ENCODE measurements around the gene FGD5.

The FGD5 gene

DNA sequence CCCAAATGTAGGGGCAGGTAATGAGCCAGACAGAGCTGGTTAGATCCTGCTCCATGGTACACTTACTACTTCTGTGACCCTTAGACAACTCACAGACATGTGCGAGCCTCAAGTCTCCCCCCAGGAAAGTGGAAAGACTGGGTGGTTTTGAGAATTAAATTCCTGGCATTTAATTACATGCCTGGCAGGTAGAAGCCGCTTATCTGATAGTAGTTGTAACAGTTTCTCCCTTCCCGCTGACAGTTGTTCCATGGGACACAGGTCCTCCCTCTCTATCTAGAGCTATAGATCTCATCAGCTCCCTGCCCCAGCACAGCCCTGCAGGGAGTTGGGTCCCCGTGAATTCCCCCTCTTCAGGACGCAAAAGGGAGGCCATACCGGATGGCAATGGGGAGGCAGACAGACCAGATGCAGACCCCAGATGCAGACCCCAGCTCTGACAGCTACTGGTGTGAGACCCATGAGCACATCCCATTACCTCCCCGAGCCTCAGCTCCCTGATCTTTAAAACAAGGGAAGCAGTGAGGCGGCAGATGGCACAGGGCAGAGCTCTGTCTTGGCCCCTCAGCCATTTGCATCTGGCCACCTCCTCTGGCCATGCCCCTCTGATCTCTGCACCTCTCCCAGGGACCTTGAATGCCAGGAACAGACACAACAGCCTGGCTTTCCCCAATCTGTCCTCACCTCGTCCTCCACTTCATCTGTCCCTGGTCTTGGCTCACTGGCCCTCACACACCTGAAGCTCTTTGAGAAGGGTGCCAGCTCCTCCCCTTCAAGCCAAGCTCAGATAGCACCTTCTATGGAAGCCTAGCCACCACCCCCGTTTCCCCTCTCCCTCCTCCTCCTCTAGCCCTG lies 94.5 kb downstream of the FGD5 start:
- no peak for DNase-seq
- intact Hi-C loops (cut with DNase I): no loop called here

DNA sequence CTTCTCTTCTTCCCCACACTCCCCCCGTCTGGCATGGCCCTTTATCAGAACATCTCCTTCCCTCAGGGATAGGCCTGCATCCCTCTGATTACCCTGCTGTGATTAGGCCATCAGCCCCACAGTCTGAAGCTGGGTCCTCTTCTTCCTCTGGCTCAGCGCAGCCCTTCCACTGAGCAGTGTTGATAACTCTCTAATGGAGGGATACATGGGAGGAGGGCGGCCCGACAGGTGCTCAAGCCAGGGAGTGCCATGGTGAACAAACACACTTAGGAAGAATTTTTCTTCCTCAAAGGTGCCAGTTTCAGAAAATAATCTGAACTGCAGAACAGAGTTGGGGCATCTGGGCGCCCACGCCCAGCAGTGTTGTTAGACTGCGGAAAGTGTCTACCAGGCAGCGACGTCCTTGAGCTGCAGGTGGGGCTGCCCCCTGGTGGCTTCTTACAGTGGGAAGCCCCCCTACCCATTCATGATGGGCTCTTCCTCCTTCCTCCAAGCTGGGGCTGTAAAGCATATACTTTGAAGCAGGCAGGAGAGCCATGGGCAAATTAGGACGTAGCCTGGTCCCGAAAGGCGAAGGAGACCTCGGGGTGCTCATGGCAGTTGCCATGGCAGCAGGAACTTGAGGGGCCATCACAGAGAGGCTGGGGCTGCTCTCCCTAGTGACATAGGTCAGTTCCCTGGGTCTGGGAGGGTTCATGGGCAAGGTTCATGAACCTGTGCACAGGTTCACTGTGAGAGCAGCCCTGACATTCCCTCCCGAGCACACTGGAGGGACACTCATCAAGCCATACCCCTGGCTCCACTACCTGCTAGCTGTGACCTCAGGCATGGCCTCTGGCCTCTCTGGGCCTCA lies 95.4 kb downstream of the FGD5 start:
- DNase-seq: no peak
- intact Hi-C loops (cut with DNase I): no loop called here

DNA sequence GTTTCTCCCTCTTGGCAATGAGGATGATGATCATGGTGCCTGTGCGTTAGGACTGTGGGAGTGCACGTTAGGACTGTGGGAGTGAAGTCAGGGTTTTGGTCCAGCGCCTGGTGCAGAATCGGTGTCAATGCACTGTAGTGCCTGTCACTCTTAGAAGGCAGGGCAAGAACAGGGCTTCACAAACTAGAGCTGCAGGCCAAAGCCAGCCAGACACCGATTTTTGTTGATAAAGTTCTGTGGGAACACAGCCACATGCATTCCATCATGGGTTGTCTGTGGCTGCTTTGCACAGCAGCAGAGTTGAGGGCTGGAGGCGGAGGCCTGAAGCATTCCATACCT lies 96.0 kb downstream of the FGD5 start:
- intact Hi-C loops (cut with DNase I): no loop called here
- DNase-seq: no peak

DNA sequence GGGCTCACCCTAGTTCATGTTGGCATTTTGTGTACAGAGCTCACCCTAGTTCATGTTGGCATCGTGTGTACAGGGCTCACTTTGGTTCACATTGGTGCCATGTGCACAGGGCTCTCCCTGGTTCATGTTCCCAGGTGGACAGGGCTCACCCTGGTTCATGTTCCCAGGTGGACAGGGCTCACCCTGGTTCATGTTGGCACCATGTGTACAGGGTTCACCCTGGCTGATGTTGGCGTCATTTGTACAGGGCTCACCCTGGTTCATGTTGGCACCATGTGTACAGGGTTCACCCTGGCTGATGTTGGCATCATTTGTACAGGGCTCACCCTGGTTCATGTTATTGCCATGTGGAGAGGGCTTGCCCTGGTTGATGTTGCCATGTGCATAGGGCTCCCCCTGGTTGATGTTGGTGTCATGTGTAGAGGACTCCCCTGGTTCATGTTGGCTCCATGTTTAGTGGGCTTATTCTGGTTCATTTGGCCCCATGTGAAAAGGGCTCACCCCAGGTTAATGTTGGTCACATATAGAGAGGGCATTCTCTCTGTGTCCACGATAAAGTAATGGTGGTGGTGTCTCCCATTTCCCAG lies 97.0 kb downstream of the FGD5 start:
- DNase-seq: peak in 1 of 42 donors; percentile 25

DNA sequence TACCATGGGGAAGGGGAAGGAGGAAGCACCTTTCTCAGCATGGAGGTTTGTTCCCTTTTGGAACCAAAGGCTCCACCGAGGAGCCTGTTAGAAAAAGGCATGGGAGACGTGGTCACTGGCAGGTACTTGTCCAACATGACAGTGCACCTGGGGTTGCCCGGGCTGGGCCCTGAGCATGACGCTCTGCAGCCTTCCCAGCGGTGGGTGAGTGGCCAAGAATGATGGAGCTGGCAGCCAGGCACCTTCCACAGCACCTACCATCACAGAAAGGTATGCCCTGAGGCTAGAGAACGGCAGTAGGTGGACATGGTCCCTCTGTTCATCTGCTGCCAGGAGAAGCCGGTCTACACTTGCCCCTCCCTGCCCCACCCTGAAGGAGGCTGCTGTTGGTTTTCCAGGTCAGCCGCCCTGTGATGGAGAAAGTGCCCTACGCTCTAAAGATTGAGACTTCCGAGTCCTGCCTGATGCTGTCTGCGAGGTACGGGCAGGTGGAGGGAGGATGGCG lies 99.6 kb downstream of the FGD5 start:
- DNase-seq: no peak
- intact Hi-C loops (cut with DNase I): no loop called here

More for the DNA sequence above, 97.0 kb downstream of the FGD5 start:
- intact Hi-C loops (cut with DNase I): no loop called here

DNA sequence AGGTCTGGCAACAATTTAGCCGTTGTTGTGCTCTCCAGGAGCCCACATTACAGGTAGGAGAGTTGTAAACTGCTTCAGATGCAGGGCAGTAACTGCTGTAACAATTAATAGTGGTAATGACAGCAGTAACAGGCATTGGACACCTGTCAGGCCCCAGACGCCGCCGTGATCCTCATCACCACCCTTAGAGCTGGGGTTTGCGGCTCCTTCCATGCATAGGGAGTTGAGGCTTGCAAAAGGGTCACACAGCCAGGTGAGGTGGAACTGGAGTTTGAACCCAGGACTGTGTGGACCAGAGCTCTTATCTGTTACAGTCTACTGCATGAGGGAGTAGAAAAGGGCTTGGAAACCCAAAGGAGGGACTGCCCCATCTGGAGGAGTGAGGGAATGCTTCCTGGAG lies 101.8 kb downstream of the FGD5 start:
- intact Hi-C loops (cut with DNase I): loop anchor here (5.0 kb wide), 1 partner anchor 248 kb away; no protein-coding TSS in a partner anchor

DNA sequence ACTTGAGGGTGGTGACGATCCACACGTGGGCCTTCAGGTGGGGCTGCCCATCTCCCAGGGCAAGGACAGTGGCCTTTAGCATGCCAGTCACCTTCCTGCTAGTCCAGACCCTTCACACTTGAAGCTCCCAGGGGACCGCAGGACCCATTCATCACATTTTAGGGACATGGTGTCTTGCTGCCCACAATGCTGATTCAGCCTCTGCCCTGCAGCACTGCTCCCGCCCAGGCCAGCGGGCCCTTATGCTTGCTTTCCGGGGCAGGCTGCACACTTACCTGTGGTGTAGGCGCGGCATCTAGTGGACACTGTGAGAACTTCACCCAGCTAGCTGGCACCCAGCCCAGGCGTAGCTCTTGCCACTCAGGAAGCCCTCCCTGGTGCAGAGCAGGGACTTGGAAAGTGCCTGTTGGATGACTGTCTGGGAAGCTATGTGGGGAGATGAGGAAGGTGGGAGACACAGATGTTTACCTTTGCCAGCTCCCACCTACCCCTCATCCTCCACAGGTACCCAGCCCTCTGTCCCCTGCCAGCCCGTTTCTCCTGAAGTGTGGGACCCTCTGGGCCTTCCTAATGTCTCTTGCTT lies 102.4 kb downstream of the FGD5 start:
- peak; percentile 73 to 93 (median 86) for DNase-seq
- intact Hi-C loops (cut with DNase I): loop anchor here (5.0 kb wide), 1 partner anchor 249 kb away; no protein-coding TSS in a partner anchor

More for the DNA sequence above, 101.8 kb downstream of the FGD5 start:
- DNase-seq: no peak

DNA sequence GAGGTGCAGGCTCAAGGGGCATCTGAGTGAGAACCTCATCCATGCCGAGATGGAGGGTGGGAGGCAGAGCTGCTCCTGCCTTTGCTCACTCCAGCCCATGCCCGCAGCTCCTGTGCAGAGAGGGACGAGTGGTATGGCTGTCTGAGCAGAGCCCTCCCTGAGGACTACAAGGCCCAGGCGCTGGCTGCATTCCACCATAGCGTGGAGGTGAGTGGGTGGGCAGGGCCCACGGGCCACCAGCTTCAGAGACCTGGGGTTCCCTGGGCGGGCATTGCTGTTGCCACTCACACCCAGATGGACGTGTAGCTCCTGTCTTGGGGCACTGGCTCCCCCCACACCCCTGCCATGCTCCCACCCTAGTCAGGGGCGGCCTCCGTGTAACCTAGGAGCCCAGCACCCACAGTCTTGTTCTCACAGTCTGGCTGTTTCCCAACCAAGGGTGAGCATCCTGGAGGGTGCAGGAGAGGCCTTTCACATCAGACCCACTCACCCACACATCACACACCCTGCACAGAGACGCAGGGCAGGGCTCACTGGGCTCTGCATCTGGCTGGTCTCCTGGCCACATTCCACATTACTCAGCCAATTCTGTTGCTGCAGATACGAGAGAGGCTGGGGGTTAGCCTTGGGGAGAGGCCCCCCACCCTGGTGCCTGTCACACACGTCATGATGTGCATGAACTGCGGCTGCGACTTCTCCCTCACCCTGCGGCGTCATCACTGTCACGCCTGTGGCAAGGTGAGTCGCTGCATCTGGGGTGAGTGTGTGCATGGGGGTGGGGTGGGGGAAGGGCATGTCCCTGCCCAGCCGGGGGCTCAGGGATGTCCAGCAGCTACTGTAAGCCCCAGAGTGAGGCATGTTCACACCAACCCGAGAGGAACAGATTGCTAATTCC lies 103.3 kb downstream of the FGD5 start:
- intact Hi-C loops (cut with DNase I): loop anchor here (5.0 kb wide), 1 partner anchor 250 kb away; no protein-coding TSS in a partner anchor
- DNase-seq: no peak

DNA sequence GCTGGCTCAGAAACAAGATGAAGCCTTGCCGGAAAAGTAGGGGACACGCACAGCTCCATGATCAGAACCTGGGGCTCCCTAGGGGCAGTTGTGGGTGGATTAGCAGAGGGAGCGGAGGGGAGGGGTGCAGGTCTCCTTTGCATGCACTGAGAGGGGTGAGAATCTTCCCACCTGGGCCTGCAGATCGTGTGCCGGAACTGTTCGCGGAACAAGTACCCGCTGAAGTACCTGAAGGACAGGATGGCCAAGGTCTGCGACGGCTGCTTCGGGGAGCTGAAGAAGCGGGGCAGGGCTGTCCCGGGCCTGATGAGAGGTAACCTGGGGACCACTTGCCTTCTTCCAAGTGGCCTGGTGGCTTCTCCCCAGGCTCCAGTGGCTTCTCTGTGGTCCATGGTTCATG lies 104.1 kb downstream of the FGD5 start:
- DNase-seq: no peak
- intact Hi-C loops (cut with DNase I): loop anchor here (5.0 kb wide), 1 partner anchor 251 kb away; no protein-coding TSS in a partner anchor

DNA sequence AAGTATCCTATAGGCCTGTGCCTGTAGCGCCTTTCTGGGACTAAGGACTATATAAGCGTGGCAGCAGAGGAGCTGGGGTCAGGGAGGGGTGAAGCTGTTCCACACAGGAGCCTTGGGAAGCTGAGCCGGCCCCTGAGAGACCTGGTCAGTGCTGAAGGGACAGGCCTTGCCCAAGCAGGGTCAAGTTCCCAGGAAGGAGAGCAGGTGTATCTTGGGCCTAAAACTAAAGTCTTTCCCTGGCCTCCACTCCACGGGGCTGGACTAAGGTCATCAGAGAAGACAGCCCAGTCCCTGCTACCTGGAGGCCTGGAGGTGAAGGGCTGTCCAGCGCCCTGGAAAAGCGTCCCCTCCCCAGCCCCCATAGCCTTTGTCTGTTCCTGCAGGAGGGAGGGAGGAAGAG lies 104.7 kb downstream of the FGD5 start:
- no peak for DNase-seq
- intact Hi-C loops (cut with DNase I): loop anchor here (5.0 kb wide), 1 partner anchor 251 kb away; no protein-coding TSS in a partner anchor

DNA sequence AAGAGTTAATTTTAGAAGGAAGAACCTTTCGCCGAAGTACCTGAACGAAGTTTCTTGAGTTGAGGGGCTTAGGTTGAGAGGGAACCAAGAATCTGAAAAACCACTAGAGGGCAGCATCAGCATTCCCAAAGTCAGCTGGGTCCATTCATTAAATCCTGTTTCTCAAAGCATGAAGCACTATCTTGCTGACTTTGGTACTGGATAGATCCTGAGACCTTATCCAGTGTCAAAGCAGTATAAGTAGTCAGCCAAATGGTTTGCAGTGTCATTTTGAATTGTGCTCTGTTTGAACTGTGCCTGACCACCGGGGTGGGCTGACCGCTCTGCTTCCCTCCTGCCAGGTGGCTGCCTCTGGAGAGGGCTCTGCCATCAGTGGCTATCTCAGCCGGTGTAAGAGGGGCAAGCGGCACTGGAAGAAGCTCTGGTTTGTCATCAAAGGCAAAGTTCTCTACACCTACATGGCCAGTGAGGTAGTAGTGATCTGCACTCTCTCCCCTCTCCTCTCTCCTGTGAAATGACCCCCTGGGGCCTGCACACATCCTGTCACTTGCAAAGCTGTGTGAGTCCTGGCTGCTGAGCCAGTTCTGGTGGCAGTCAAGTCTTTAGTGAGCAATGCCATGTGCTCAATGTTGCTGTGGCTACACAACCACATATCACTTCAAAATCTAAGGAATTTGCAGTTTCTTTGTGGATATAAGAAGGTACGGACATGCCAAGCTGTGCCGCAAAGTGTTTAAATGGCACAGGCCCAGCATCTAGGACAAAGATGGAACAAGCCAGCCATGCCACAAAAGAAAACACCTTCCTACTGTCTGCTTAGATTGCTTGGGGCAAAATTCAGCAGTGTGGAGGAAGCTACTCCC lies 107.2 kb downstream of the FGD5 start:
- DNase-seq: peak in 24 of 42 donors; percentile 18 to 75 (median 45)

DNA sequence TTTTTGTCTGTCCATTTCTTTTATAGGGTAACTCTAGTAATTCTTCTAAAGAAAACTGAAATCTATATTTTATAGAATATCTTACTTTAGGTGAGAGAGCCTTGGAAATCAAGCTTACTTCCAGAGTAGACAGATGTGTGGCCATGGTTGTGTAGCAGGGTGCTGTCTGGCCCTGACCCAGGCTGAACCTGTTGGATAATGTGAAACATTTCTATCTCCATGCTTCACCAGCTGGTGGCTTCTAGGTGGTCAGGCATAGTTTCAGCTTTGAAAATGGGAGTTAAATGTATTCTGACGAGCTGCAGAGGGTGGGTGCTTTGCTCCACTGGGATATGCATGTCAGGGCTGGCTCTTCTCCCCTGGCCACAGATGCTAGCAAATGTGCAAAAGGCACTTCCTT lies 107.8 kb downstream of the FGD5 start:
- intact Hi-C loops (cut with DNase I): no loop called here
- peak in 1 of 42 donors; percentile 38 for DNase-seq

More for the DNA sequence above, 107.2 kb downstream of the FGD5 start:
- intact Hi-C loops (cut with DNase I): no loop called here

DNA sequence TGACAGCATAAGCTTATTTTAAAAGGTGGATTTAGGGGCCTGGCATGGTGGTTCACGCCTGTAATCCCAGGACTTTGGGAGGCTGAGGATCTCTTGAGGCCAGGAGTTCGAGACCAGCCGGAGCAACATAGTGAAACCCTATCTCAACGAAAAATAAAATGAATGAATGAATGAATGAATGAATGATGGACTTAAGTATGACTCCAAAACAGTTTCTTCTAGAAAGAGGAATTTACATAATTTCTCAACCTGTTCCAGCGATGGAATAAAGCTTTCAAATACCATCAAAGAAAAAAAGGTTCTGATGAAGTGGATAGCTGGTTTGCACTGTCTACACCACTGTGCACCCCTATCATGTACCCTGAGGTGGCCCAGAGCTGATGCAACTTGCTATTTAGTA lies 108.5 kb downstream of the FGD5 start:
- DNase-seq: no peak
- intact Hi-C loops (cut with DNase I): no loop called here

DNA sequence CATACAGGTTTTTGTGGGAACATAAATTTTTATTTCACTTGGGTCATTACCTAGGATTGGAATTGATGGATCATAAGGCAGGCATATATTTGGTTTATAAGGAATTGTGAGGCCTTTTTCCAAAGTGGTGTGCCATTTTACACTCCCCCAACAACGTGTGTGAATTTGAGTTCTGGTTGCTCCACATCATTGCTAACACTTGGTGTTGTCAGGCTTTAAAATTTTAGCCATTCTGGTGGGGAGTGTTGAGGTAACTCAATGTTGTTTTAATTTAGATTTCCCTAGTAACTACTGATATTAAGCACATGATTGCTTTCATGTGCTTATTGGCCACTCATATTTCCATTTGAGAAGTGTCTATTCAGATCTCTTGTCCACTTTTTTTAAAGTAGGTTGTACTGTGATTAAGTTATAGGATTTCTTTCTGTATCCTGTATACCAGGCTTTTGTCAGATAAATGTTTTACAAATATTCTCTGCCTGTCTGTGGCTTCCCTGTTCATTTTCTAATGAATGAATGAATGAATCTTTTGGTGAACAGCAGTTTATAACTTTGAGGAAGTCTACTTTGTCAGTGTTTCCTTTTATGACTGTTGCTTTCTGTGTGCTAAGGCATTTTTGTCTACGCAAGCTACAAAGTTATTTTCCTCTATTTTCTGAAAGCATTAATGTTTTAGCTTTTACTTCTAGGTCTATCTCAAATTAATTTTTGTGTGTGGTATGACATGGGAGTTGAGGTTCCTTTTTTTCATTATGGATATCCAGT lies 110.7 kb downstream of the FGD5 start:
- DNase-seq: no peak
- intact Hi-C loops (cut with DNase I): no loop called here

DNA sequence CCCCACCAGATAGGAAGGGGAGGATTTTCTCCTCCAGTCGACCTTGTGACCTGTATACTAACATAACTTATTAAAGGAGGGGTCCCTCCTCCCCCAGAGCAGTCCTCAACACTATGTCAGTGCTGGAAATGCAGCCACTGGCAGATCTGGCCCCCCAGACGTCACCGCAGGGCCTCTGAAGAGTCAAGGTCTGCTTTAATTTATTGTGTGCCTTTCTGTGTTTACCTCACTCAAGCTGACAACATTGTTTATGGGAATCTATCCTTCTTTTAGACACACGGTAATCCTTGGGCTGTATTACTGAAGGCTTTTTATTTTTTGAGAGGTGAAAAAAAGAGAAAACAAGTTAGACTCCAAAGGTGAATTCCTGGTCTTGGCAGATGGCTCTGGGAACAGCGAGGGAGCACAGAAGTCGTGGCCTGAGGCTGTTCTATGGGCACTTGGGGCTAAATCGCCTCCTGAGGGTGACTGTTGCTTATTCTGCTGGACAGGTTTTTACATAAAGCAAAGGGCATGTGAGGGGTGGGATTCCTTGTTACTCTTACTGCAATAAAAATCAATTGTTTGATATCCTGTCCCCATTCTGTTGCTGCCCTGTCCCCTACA lies 115.2 kb downstream of the FGD5 start:
- intact Hi-C loops (cut with DNase I): no loop called here
- no peak for DNase-seq
